Measurements from ENCODE around the gene SYT1.

Gene SYT1

GRCh38 chr12:79223210-79223609, 358.6 kb downstream of the SYT1 start:
- no peak for DNase-seq (ENCODE audit: low spot score)

- DNase-seq (ENCODE audit: low spot score): no peak
These were observed 359.2 kb downstream of the SYT1 start for GRCh38 chr12:79223761-79224160.

GRCh38 chr12:79227091-79227490, 362.5 kb downstream of the SYT1 start:
- DNase-seq (ENCODE audit: low spot score): no peak

- DNase-seq (ENCODE audit: low spot score): no peak
These were observed 363.1 kb downstream of the SYT1 start for GRCh38 chr12:79227646-79228045.

- no peak for DNase-seq (ENCODE audit: low spot score)
These were observed 368.8 kb downstream of the SYT1 start for GRCh38 chr12:79233341-79233781.

- no peak for DNase-seq (ENCODE audit: low spot score)
These were observed 372.3 kb downstream of the SYT1 start for GRCh38 chr12:79236920-79237319.

- DNase-seq (ENCODE audit: low spot score): no peak
These were observed 373.7 kb downstream of the SYT1 start for GRCh38 chr12:79238246-79238645.

GRCh38 chr12:79247494-79247893, 382.9 kb downstream of the SYT1 start:
- DNase-seq (ENCODE audit: low spot score): no peak

GRCh38 chr12:79250186-79250585, 385.6 kb downstream of the SYT1 start:
- no peak for DNase-seq (ENCODE audit: low spot score)

- no peak for DNase-seq (ENCODE audit: low spot score)
These were observed 386.6 kb downstream of the SYT1 start for GRCh38 chr12:79250960-79251755.

- no peak for DNase-seq (ENCODE audit: low spot score)
These were observed 387.9 kb downstream of the SYT1 start for GRCh38 chr12:79252358-79253075.

- no peak for DNase-seq (ENCODE audit: low spot score)
These were observed 390.7 kb downstream of the SYT1 start for GRCh38 chr12:79255288-79255687.

- DNase-seq (ENCODE audit: low spot score): no peak
These were observed 396.3 kb downstream of the SYT1 start for GRCh38 chr12:79260923-79261322.

- DNase-seq (ENCODE audit: low spot score): no peak
These were observed 398.4 kb downstream of the SYT1 start for GRCh38 chr12:79262938-79263337.

GRCh38 chr12:79266343-79267144, 402.0 kb downstream of the SYT1 start:
- DNase-seq (ENCODE audit: low spot score): no peak

GRCh38 chr12:79267580-79267979, 403.0 kb downstream of the SYT1 start:
- no peak for DNase-seq (ENCODE audit: low spot score)

- DNase-seq (ENCODE audit: low spot score): peak; percentile 4
These were observed 410.0 kb downstream of the SYT1 start for GRCh38 chr12:79274501-79275064.

- DNase-seq (ENCODE audit: low spot score): no peak
These were observed 411.1 kb downstream of the SYT1 start for GRCh38 chr12:79275631-79276030.

- no peak for DNase-seq (ENCODE audit: low spot score)
These were observed 418.8 kb downstream of the SYT1 start for GRCh38 chr12:79283364-79283763.

GRCh38 chr12:79288911-79289310, 424.3 kb downstream of the SYT1 start:
- no peak for DNase-seq (ENCODE audit: low spot score)

- DNase-seq (ENCODE audit: low spot score): no peak
These were observed 427.1 kb downstream of the SYT1 start for GRCh38 chr12:79291711-79292110.

GRCh38 chr12:79294590-79294989, 430.0 kb downstream of the SYT1 start:
- DNase-seq (ENCODE audit: low spot score): no peak
